ENCODE results near the gene CTSH.

GRCh38 chr15:78947506-78947905 lies 2.7 kb upstream of the CTSH start:
- TF ChIP-seq CTCF (IDR thresholded peaks at IDR 0.05) = no peak
- no peak for TF ChIP-seq POLR2A (IDR thresholded peaks at IDR 0.05)
